Esophagus (tissue), 2 donors: Measurements from ENCODE around the gene WHRN. TPM values are rescaled to one million over a fixed set of nuclear protein-coding genes. Genes with fewer than 3 reads are reported as not detected.

ENCODE experiments used
- H3K27ac ChIP-seq, 2 donors: one replicate each; pipeline ENCODE4 v1.5.1; 2013; ENCODE audit warnings: low read depth in 2 of 2, mild to moderate bottlenecking in 2 of 2, inconsistent platforms in 1 of 2, low read length in 1 of 2, moderate library complexity in 1 of 2
- H3K27me3 ChIP-seq, 2 donors: one replicate each; pipeline ENCODE4 v1.6.1; 2013; ENCODE audit warnings: low read length in 2 of 2, control low read depth in 1 of 2, mild to moderate bottlenecking in 1 of 2; ENCODE audit not compliant: insufficient read depth in 2 of 2, control insufficient read depth in 1 of 2
- H3K36me3 ChIP-seq, 2 donors: one replicate each; pipeline ENCODE4 v1.6.1; 2013; ENCODE audit warnings: low read length in 1 of 2; ENCODE audit not compliant: control insufficient read depth in 2 of 2, insufficient read depth in 2 of 2
- H3K4me1 ChIP-seq, 2 donors: one replicate each; pipeline ENCODE4 v1.6.1; 2013; ENCODE audit warnings: low read length in 1 of 2; ENCODE audit not compliant: control insufficient read depth in 2 of 2, insufficient read depth in 2 of 2
- H3K4me3 ChIP-seq, 2 donors: one replicate each; pipeline ENCODE4 v1.5.1; 2013; ENCODE audit warnings: low read length in 2 of 2, mild to moderate bottlenecking in 2 of 2, low read depth in 1 of 2, moderate library complexity in 1 of 2
- H3K9me3 ChIP-seq, 2 donors: one replicate each; pipeline ENCODE4 v1.6.1; 2013; ENCODE audit warnings: mild to moderate bottlenecking in 2 of 2, low read depth in 1 of 2, low read length in 1 of 2, moderate library complexity in 1 of 2; ENCODE audit not compliant: control insufficient read depth in 2 of 2, insufficient read depth in 1 of 2
- WGBS, 2 donors: extraction: QIAGEN DNeasy Blood & Tissue Kit; methylation state at CpG; one replicate each; pipeline ENCODE4 v1.1.7; 2013; 5-methylcytosine and 5-hydroxymethylcytosine counted together
- polyA plus RNA-seq, 2 donors: library from polyadenylated mRNA; stranded (reverse); fragments of 200-250 nt; gene quantifications; one replicate each; pipeline ENCODE4 v1.2.3, GENCODE V29; 2013
- donor health status: healthy with polysubstance abuse.
- donor health status: Bipolar disorder and iron deficiency.

WHRN gene
- polyA plus RNA-seq, 2 donors = 3.4 to 7.6 TPM

DNA sequence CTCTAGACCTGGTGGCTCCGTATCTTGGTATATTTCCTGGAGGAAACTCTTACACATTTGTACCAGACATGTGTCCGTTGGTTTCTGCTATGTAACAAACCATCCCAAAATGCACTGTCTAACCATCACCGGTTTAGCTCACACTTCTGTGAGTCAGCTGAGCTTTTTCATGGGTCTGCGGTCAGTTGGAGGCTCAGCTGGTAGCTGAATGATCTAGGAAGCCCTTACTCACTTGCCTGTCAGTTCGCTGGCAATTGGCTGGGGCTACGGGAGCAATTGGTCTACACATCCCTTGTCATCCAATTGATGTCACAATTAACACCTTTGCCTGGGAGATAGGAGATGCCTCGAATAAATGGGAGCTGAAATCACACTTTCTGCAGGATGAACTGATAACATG is 11.6 kb upstream of the WHRN start:
- no peak overlapping the region for H3K4me3 ChIP-seq
- H3K36me3 ChIP-seq = no peaks in the 10 kb centered on the region
- WGBS, 2 donors = 67 to 69% methylated on average over 7 of the region's 7 CpGs
- H3K27ac ChIP-seq = no peak overlapping the region
- H3K4me1 ChIP-seq = no peaks in the 10 kb centered on the region
- H3K9me3 ChIP-seq = no peaks in the 10 kb centered on the region
- H3K27me3 ChIP-seq = no peaks in the 10 kb centered on the region

DNA sequence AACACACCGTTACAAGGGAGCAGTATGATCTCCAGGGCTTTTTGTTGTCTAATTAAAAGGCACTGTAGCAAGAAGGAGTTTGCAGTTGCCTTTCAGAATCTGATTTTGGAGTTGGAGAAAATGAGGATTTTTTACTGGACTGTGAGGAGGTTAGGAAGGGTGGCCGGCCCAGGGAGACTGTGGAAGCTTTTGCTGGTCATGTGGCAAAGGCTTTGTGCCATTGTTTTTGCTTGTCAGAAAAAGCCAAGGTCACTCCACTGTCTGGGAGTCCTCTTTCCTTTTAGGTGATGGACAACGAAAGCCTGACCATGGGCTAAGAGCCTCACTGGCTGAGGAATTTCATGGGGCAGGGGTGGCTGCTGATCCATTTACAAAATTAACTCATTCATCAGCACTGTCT is 10.3 kb upstream of the WHRN start:
- no peak overlapping the region for H3K4me3 ChIP-seq
- 72 to 79% methylated on average over 3 of the region's 3 CpGs for WGBS, 2 donors
- no peak overlapping the region for H3K27ac ChIP-seq
- H3K27me3 ChIP-seq = no peaks in the 10 kb centered on the region
- H3K4me1 ChIP-seq = no peaks in the 10 kb centered on the region
- no peaks in the 10 kb centered on the region for H3K9me3 ChIP-seq
- no peaks in the 10 kb centered on the region for H3K36me3 ChIP-seq

DNA sequence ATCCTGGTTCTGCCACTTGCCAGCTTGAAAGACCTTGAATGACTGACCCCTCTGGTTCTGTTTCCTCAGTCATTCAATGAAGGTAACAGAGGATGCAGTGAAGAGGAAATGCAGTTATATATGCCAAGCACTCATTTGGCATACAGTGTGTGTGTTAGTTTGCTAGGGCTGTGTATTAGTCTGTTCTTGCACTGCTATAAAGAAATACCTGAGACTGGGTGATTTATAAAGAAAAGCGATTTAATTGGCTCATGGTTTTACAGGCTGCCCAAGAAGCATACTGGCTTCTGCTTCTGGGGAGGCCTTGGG is 8.6 kb upstream of the WHRN start:
- 91 to 100% methylated on average over 1 of the region's 1 CpG for WGBS, 2 donors
- Histone ChIP-seq H3K4me1 (no peaks in the 10 kb centered on the region), H3K4me3 (no peak overlapping the region), H3K36me3 (no peaks in the 10 kb centered on the region), H3K27ac (no peak overlapping the region), H3K9me3 (no peaks in the 10 kb centered on the region), H3K27me3 (no peaks in the 10 kb centered on the region)

DNA sequence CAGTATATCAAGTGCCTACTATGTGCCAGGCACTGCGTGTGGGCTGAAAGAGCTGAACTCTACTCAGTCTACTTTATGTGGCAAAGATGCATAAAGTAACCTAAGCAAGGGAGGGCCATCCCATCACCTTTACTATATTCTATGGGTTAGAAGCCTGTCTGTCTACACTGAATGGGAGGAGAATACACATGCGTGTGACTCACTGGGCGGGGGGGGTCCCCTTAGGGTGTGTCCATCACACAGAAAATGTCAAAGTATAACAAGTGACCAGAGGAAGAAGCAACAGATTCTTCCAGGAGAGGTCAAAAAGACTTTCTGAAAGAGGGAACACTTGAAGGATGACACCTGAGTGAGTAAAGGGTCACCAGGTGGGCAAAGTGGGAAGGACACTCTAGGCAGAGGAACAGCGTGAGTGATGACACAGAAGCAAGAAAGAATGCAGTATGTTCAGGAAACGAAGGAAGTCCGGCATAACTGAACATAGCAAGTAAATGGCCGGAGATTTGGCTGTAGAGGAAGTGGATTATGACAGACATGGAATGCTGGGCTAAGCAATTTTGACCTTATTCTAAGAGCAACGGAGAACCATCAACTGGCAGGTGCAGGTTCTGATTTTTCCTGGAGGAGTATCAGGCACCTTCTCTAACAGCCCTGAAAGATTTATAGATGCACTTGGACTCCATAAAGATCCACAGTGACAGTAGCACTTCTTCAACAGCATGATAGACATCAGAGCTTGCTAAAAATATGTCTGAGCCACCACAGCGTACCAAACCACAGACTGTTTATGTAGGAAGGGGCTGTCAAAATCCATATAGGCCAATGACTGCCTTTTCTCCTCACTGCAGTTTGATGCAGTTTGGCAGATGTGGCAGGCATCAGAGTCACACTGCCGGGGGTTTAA is 8.0 kb upstream of the WHRN start:
- Histone ChIP-seq H3K4me1 (no peaks in the 10 kb centered on the region), H3K9me3 (no peaks in the 10 kb centered on the region), H3K4me3 (no peak overlapping the region), H3K27ac (no peak overlapping the region), H3K36me3 (no peaks in the 10 kb centered on the region), H3K27me3 (no peaks in the 10 kb centered on the region)
- WGBS, 2 donors = 73 to 74% methylated on average over 10 of the region's 10 CpGs

DNA sequence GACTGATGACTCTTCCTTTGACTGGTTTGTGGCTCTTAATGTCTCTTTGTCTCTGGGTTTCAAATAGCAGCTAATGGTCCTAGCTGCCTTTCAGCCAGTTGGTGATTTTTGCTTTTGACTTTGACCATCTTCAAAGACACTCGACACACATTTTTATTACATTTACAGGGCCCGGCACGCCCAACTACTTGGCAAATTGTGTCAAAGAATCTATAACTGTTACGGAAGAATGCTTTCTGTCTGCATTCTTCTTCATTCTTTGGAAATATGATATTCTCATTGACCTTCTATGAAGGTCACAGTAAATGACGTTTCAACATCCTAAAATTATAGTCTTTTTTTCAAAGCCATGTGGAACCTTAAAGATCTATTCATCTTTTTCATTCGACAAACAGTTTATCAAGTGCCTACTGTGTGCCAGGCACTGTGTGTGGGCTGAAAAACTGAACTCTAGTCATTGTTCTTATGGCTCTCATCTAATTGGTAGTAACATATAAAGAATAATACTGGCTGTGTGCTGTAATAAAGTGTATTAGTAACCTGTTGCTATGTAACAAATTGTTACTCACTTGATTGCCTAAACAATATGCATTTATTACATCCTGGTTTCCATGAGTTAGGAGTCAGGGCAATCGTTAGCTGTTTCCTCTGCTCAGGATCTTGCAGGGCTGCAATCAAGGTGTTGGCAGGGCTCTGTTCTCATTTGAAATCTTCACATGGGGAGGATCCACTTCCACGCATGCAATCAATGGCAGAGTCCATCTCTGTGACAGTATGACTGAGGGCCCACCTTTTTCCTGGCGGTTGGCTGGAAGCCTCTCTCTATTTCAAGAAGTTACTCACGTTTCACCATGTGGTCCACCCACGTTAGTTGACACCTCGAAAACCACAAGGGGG is 7.0 kb upstream of the WHRN start:
- Histone ChIP-seq H3K36me3 (no peaks in the 10 kb centered on the region), H3K4me3 (no peak overlapping the region), H3K4me1 (no peaks in the 10 kb centered on the region), H3K27ac (no peak overlapping the region), H3K27me3 (no peaks in the 10 kb centered on the region), H3K9me3 (no peaks in the 10 kb centered on the region)
- WGBS, 2 donors = 58 to 63% methylated on average over 12 of the region's 12 CpGs

DNA sequence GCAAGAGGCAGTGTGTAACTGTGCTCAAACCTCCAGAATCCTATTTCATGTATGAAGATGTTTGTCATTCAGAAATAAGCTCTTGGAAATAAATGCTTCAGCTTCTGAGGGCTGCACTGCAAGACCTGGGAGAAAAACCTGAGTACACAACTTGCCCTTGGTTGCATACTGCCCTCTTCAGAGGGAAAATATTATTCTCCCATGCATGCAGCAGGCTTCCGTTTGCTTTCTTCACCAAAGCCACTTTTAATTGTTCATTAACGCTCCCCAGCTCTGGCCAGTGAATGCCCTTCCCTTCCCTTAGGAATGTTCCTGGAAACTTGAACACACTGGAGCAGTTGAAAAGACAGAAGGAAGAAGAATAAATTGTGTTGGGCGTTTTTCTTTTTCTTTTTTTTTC is 2.5 kb upstream of the WHRN start:
- Histone ChIP-seq H3K4me1 (peaks cover 4 to 9% of the 10 kb centered on the region in 2 donors), H3K9me3 (no peaks in the 10 kb centered on the region), H3K4me3 (no peak overlapping the region), H3K27me3 (no peaks in the 10 kb centered on the region), H3K27ac (no peak overlapping the region), H3K36me3 (no peaks in the 10 kb centered on the region)
- WGBS, 2 donors = 12% methylated on average over 3 of the region's 3 CpGs

DNA sequence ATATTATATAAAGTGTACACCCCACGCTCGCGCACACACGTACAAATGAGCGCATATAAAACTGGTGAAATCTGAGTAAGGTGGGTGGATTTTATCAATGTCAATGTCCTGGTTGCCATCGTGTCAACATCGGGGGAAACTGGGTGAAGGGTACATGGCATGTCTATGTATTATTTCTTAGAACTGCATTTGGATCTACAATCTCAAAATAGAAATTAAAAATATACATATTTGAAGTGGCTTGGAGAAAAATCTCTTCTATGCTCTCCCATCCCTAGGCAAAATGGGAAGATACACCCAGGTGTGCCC is 763 bp upstream of the WHRN start:
- 53 to 55% methylated on average over 7 of the region's 7 CpGs for WGBS, 2 donors
- H3K27ac ChIP-seq = no peak overlapping the region
- H3K4me3 ChIP-seq = peak overlapping the region; percentile 62 to 65
- no peaks in the 10 kb centered on the region for H3K36me3 ChIP-seq
- no peaks in the 10 kb centered on the region for H3K27me3 ChIP-seq
- no peaks in the 10 kb centered on the region for H3K9me3 ChIP-seq
- H3K4me1 ChIP-seq = peaks cover 4 to 11% of the 10 kb centered on the region in 2 donors

DNA sequence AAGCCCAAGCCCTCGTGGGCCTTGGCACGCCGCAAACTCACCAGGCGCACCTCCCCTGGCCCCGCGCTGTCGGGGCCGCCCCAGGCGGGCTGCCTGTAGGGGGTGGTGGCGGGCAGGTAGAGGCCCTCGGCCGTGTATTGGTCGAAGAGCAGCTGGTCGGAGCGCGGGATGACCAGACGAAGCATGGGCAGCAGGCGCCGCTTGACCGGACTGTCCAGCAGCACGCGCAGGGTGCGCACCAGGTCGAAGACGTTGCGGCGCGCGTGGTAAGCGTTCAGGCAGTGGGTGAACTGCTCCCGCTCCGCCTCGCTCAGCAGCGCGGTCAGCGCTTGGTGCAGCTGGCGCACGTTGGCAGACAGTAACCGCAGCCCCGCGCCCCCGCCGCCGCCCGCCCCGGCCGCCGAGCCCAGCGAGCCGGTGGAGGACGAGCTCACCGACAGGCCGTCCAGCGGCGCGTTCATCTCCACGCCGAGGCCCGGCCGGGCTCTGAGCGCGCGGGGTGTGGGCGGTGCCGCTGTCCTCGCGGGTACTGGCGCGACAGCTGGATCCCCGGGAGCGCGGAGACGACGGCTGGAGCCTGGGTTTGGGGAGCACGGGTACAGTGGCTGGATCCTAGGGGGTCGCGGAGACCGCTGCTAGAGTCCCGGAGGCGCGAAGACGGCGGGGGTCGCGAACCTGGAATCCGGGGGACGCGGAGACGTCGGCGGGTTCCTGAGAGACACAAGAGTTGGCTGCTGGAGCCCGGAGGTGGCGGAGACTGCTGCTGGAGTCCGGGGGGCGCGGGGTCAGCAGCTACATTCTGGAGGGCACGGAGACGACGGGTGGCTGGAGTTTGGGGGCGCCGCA is 709 bp downstream of the WHRN start:
- peak overlapping the region; percentile 75 to 77 for H3K27ac ChIP-seq
- H3K9me3 ChIP-seq = no peaks in the 10 kb centered on the region
- H3K4me3 ChIP-seq = peak overlapping the region; percentile 62 to 65
- WGBS, 2 donors = 4 to 6% methylated on average over 96 to 101 of the region's 101 CpGs
- H3K4me1 ChIP-seq = peaks cover 5 to 11% of the 10 kb centered on the region in 2 donors
- H3K36me3 ChIP-seq = no peaks in the 10 kb centered on the region
- no peaks in the 10 kb centered on the region for H3K27me3 ChIP-seq

DNA sequence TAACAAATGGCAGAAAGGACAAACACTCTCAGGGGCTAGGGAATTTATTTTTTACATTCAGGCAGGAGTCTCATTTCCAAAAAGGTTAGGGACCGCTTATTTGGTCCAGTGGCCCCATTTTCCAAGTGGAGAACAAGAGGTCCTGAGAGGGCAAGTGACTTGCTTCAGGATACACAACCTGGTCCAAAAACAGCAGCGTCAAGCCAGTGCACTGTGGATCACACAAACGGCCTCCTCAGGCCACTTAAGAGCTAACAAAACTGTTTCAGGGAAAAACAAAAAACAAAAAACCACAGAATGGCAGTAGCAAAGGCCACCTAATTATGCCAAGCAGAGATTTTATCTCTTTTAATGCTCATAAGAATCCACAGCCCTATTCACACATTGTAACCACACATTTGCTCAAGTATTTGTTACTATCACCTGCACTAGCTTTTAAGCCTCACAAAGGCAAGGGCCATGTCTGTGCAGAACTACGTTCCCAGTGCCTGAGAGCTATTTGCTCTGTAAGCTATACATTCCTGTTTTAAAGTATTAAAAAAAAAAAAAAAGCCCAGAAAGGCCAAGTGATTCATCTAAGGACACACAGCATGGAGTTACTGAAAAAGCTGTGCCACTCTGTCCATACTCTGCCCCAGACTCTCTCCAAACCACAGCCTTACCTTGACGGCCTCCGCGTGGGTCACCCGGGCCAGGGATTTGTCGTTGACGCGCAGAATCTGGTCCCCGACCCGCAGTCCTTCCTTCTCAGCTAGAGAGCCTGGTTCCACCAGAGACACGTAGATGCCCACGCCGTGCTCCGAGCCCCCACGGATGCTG is 1.5 kb downstream of the WHRN start:
- Histone ChIP-seq H3K27me3 (no peaks in the 10 kb centered on the region), H3K4me1 (peaks cover 6 to 11% of the 10 kb centered on the region in 2 donors)

More for the DNA sequence above, 1.5 kb downstream of the WHRN start:
- Histone ChIP-seq H3K36me3 (no peaks in the 10 kb centered on the region), H3K4me3 (peak overlapping the region; percentile 62 to 65), H3K9me3 (no peaks in the 10 kb centered on the region), H3K27ac (peak overlapping the region; percentile 71 to 77)
- 42 to 54% methylated on average over 18 of the region's 18 CpGs for WGBS, 2 donors
